ENCODE results near the gene AP1AR.

GRCh38 chr4:112222219-112222955, 9.2 kb upstream of the AP1AR start:
- TF ChIP-seq, protein P1, sequence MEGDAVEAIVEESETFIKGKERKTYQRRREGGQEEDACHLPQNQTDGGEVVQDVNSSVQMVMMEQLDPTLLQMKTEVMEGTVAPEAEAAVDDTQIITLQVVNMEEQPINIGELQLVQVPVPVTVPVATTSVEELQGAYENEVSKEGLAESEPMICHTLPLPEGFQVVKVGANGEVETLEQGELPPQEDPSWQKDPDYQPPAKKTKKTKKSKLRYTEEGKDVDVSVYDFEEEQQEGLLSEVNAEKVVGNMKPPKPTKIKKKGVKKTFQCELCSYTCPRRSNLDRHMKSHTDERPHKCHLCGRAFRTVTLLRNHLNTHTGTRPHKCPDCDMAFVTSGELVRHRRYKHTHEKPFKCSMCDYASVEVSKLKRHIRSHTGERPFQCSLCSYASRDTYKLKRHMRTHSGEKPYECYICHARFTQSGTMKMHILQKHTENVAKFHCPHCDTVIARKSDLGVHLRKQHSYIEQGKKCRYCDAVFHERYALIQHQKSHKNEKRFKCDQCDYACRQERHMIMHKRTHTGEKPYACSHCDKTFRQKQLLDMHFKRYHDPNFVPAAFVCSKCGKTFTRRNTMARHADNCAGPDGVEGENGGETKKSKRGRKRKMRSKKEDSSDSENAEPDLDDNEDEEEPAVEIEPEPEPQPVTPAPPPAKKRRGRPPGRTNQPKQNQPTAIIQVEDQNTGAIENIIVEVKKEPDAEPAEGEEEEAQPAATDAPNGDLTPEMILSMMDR (IDR thresholded peaks at IDR 0.05): no peak
- no peak for TF ChIP-seq POLR2AphosphoS5 (IDR thresholded peaks at IDR 0.05)

Data from suprapubic skin (tissue), 3 donors.